Activated CD4-positive, alpha-beta memory T cell treated with anti-CD3 and anti-CD28 coated beads, Interleukin-2, amount 10 ng/mL, durations not matched to agents 7 days and 5 days (primary cell): Measurements from ENCODE around the gene NAV1. TPM values are rescaled to one million over a fixed set of nuclear protein-coding genes. Genes with fewer than 3 reads are reported as not detected.
A peak's percentile ranks its signal among the peaks of the same experiment; 100 is the strongest.

Source experiments
- CTCF ChIA-PET: fragments of 350-600 bp; sonication (Branson Sonifier 250); formaldehyde crosslinking; loops from one replicate; lab custom pipeline; 2021; ENCODE audit warnings: antibody characterized with exemption, inconsistent platforms; lab: Charles Lee
- POLR2A ChIA-PET: fragments of 350-600 bp; sonication (Branson Sonifier 250); formaldehyde crosslinking; loops from one replicate; lab custom pipeline; 2021; ENCODE audit warnings: antibody characterized with exemption; lab: Charles Lee
- DNase-seq: peaks from one replicate; pipeline ENCODE4 v3.0.0-alpha.2; 2020
- H3K27ac Mint-ChIP-seq: one replicate; pipeline ENCODE4 v1.8.0; 2021; ENCODE audit warnings: mild to moderate bottlenecking, mixed read lengths
- H3K27me3 Mint-ChIP-seq: one replicate; pipeline ENCODE4 v1.8.0; 2021; ENCODE audit warnings: mixed read lengths
- H3K36me3 Mint-ChIP-seq: one replicate; pipeline ENCODE4 v1.8.0; 2021; ENCODE audit warnings: low read depth, mixed read lengths
- H3K4me1 Mint-ChIP-seq: one replicate; pipeline ENCODE4 v1.8.0; 2021; ENCODE audit warnings: mixed read lengths
- H3K4me3 Mint-ChIP-seq: one replicate; pipeline ENCODE4 v1.8.0; 2021; ENCODE audit warnings: mild to moderate bottlenecking, mixed read lengths
- H3K9me3 Mint-ChIP-seq: one replicate; pipeline ENCODE4 v1.8.0; 2021; ENCODE audit warnings: mixed read lengths
- total RNA-seq, 2 experiments: library from RNA; stranded (reverse); gene quantifications; one replicate each; pipeline ENCODE4 v1.2.3, GENCODE V29; 2021

The NAV1 gene
- total RNA-seq, 2 experiments from 2014 or later, result 2.8 to 3.0 TPM

- Mint-ChIP-seq H3K4me1 (peaks cover 10% of the 10 kb centered on the region), H3K9me3 (no peaks in the 10 kb centered on the region), H3K4me3 (no peak overlapping the region), H3K27ac (no peak overlapping the region), H3K27me3 (peaks cover 30% of the 10 kb centered on the region), H3K36me3 (peaks cover 5% of the 10 kb centered on the region)
- ChIA-PET CTCF (interaction anchor here (0.8 to 1.7 kb wide), 4 partner anchors 15 to 465 kb away, joined by 3 to 4 read pairs (median 4); no protein-coding TSS in a partner anchor), POLR2A (interaction anchor here (0.8 kb wide), 1 partner anchor 27 kb away, joined by 3 read pairs; the partner anchor contains the start of gene CSRP1)
- no peak for DNase-seq
Observed at GRCh38 chr1:201533836-201534235, 5.1 kb upstream of the NAV1 start.

- peaks cover 5% of the 10 kb centered on the region for H3K36me3 Mint-ChIP-seq
- H3K27me3 Mint-ChIP-seq, result peaks cover 39% of the 10 kb centered on the region
- H3K4me1 Mint-ChIP-seq, result peaks cover 17% of the 10 kb centered on the region
- no peak overlapping the region for H3K4me3 Mint-ChIP-seq
- H3K9me3 Mint-ChIP-seq, result no peaks in the 10 kb centered on the region
- POLR2A ChIA-PET, result interaction anchor here (0.9 kb wide), 1 partner anchor 13 kb away, joined by 3 read pairs; no protein-coding TSS in a partner anchor
- no peak for DNase-seq
- CTCF ChIA-PET, result interaction anchor here (1.3 to 1.7 kb wide), 3 partner anchors 22 to 464 kb away, joined by 4 to 6 read pairs (median 4); no protein-coding TSS in a partner anchor
- no peak overlapping the region for H3K27ac Mint-ChIP-seq
Observed at GRCh38 chr1:201535046-201535918, 3.6 kb upstream of the NAV1 start.

DNA sequence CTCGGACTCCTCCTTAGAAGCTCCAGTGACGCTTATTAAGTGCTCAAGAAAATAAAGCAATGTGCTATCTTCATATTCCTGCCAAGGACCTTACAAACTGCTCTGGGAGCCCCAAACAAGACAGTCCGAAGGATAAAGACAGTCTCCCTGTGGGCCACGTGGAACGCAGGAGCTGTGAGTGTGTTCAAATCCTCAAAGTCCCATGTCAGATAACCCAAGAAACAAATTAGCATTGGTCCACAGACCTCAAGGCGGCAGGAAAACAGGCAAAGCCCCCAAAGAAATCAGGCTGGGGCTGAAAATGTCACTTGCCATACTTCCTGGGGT, 3.0 kb upstream of the NAV1 start:
- no peaks in the 10 kb centered on the region for H3K9me3 Mint-ChIP-seq
- H3K27ac Mint-ChIP-seq, result no peak overlapping the region
- H3K36me3 Mint-ChIP-seq, result peaks cover 5% of the 10 kb centered on the region
- peaks cover 45% of the 10 kb centered on the region for H3K27me3 Mint-ChIP-seq
- H3K4me1 Mint-ChIP-seq, result peaks cover 17% of the 10 kb centered on the region
- no peak for DNase-seq
- no peak overlapping the region for H3K4me3 Mint-ChIP-seq
- ChIA-PET CTCF (interaction anchor here (1.2 to 1.4 kb wide), 2 partner anchors 23 kb away, joined by 3 to 6 read pairs; no protein-coding TSS in a partner anchor), POLR2A (interaction anchor here (0.9 kb wide), 1 partner anchor 12 kb away, joined by 3 read pairs; no protein-coding TSS in a partner anchor)

GRCh38 chr1:201536558-201536957, 2.4 kb upstream of the NAV1 start:
- H3K27ac Mint-ChIP-seq, result no peak overlapping the region
- POLR2A ChIA-PET, result no interaction called here

DNA sequence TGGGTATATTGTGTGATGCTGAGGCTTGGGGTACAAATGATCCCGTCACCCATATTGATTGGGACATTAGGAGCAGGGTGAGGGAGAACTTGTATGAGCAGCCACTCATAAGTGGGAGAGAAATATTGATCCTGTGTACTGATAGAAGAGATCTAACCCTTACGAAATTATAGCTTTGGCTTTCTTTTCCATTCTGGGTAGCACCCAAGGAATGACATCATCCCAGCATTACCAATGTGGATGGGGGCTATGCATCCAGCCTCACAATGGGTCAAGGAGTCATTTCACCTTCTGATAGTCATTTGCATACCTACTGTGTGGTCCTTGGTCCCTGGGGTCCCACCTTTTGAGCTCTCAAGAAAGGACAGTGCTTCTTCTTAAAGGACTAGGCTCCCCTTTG, 1.9 kb upstream of the NAV1 start:
- Mint-ChIP-seq H3K4me1 (peaks cover 17% of the 10 kb centered on the region), H3K36me3 (peaks cover 5% of the 10 kb centered on the region), H3K4me3 (no peak overlapping the region), H3K27ac (no peak overlapping the region), H3K27me3 (peaks cover 55% of the 10 kb centered on the region), H3K9me3 (no peaks in the 10 kb centered on the region)
- CTCF ChIA-PET, result interaction anchor here (0.7 to 1.2 kb wide), 3 partner anchors 22 to 55 kb away, joined by 3 to 4 read pairs (median 3); no protein-coding TSS in a partner anchor
- POLR2A ChIA-PET, result no interaction called here
- no peak for DNase-seq

More at GRCh38 chr1:201536558-201536957, 2.4 kb upstream of the NAV1 start:
- peaks cover 5% of the 10 kb centered on the region for H3K36me3 Mint-ChIP-seq
- CTCF ChIA-PET, result interaction anchor here (1.2 kb wide), 1 partner anchor 24 kb away, joined by 3 read pairs; no protein-coding TSS in a partner anchor
- no peak overlapping the region for H3K4me3 Mint-ChIP-seq
- no peaks in the 10 kb centered on the region for H3K9me3 Mint-ChIP-seq
- H3K27me3 Mint-ChIP-seq, result peaks cover 50% of the 10 kb centered on the region
- DNase-seq, result no peak
- peaks cover 17% of the 10 kb centered on the region for H3K4me1 Mint-ChIP-seq

DNA sequence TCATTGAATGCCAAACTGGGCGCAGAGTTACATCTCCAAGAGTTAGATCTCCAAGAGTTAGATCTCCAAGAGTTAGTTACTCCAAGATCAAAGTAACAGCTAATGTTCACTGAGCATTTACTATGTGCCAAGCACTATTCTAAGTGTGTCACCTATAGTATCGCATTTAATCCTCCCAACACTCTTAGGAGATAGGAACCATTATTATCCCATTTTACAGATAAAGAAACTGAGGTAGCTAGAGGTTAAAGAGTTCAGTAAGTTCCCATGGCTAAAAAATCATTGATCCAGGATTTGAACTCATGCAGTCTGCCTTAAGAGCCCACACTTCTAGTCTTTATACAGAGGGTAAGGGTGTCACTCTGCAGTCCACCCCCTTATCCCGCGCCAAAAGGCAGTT, 1.5 kb upstream of the NAV1 start:
- ChIA-PET POLR2A (no interaction called here), CTCF (interaction anchor here (0.7 to 1.2 kb wide), 2 partner anchors 23 to 56 kb away, joined by 3 to 4 read pairs; no protein-coding TSS in a partner anchor)
- Mint-ChIP-seq H3K27ac (no peak overlapping the region), H3K36me3 (peaks cover 4% of the 10 kb centered on the region), H3K4me3 (no peak overlapping the region), H3K27me3 (peaks cover 59% of the 10 kb centered on the region), H3K4me1 (peaks cover 17% of the 10 kb centered on the region), H3K9me3 (no peaks in the 10 kb centered on the region)
- DNase-seq, result no peak

DNA sequence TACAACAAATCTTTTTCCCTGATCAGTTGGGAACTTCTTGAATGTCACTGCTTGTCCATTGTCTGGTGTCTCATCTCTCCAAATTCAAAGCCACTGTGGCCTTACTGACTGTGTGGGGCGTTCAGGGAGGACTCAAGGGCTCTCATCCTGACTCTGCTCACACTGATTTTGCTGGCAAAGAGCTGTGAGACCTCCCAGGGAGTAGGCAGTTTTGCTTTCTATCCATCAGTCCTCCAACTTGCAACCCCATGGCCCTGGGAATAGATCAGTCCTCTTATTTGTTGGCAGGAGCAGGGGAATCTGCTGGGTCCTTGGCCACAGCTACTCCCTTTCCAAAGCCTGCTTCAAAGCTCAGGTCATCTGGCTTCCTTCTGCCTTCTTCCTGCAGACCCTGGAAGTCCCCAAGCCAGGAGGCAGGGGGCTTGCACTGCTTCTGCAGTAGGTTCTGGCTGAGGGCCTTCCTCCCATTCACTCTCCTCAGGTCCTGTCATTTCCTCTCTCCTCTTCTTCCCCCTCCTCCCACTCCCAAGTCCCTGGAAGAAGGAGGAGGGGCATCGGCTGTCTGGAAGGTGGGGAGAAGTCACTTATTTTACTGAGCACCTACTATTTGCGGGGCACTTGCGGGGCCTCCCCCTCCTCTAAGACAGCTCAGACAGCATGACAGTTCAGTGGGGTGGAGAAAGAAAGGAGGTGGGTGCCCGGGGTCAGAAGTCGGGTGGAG, 876 bp upstream of the NAV1 start:
- H3K27ac Mint-ChIP-seq, result no peak overlapping the region
- no peaks in the 10 kb centered on the region for H3K36me3 Mint-ChIP-seq
- peak overlapping the region; percentile 35 for H3K4me3 Mint-ChIP-seq
- ChIA-PET CTCF (interaction anchor here (1.2 kb wide), 1 partner anchor 56 kb away, joined by 3 read pairs; no protein-coding TSS in a partner anchor), POLR2A (interaction anchor here (0.8 kb wide), 1 partner anchor 10 kb away, joined by 4 read pairs; no protein-coding TSS in a partner anchor)
- DNase-seq, result no peak
- peaks cover 17% of the 10 kb centered on the region for H3K4me1 Mint-ChIP-seq
- no peaks in the 10 kb centered on the region for H3K9me3 Mint-ChIP-seq
- peaks cover 63% of the 10 kb centered on the region for H3K27me3 Mint-ChIP-seq

DNA sequence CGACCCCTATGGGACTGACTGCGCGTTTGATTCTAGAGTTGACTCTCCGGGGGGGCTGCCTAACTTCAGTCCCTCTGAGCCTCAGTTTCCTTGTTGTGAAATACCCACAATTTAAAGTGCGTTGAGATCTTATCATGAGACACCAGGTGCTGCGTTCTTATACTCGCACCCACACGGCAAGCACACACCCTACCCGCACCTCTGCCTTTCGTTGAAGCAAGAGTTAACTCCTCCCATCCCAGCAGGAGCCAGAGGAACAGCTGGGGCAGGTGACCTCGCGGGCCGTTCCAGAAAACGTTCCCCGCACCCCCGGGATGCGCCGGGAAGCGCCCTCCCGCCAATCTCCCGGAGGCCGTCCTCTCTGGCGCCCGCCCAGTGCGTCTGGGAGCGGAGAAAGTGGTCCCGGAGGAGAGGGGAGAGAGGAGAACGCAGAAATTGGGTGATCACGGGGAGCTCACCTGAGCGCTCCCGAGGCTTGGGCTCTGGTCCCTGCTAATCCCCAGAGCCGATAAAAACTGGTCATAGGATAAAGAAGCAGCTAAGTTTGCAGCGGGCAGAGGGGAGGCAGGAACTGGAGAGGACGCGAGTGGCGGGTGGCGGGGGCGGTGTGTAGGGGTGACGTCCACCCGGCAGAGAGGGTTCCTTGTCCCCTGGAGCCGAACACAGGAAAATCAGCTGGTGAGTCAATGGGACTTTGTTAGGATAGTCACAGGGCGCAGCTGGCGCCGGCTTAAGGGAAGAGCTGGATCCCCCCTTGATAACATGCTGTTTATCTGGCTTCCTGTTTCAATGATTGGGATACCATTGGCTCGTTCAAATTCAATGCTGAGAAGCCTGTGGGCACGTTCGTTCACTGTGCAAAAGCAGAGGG, 869 bp downstream of the NAV1 start:
- Mint-ChIP-seq H3K27ac (no peak overlapping the region), H3K27me3 (peaks cover 73% of the 10 kb centered on the region), H3K4me3 (peak overlapping the region; percentile 33), H3K9me3 (no peaks in the 10 kb centered on the region), H3K4me1 (peaks cover 17% of the 10 kb centered on the region), H3K36me3 (no peaks in the 10 kb centered on the region)
- POLR2A ChIA-PET, result no interaction called here
- CTCF ChIA-PET, result interaction anchor here (1.0 to 2.0 kb wide), 3 partner anchors 15 to 91 kb away, joined by 3 to 6 read pairs (median 4); no protein-coding TSS in a partner anchor
- no peak for DNase-seq

GRCh38 chr1:201540846-201541735, 2.2 kb downstream of the NAV1 start:
- Mint-ChIP-seq H3K27ac (no peak overlapping the region), H3K27me3 (peaks cover 71% of the 10 kb centered on the region), H3K9me3 (no peaks in the 10 kb centered on the region), H3K4me3 (no peak overlapping the region), H3K4me1 (peaks cover 14% of the 10 kb centered on the region), H3K36me3 (no peaks in the 10 kb centered on the region)
- no peak for DNase-seq
- ChIA-PET POLR2A (no interaction called here), CTCF (interaction anchor here (0.6 kb wide), 1 partner anchor 66 kb away, joined by 3 read pairs; no protein-coding TSS in a partner anchor)

- Mint-ChIP-seq H3K4me1 (peaks cover 14% of the 10 kb centered on the region), H3K36me3 (no peaks in the 10 kb centered on the region), H3K27me3 (peaks cover 58% of the 10 kb centered on the region), H3K4me3 (no peak overlapping the region), H3K9me3 (no peaks in the 10 kb centered on the region), H3K27ac (no peak overlapping the region)
- DNase-seq, result no peak
- POLR2A ChIA-PET, result no interaction called here
- CTCF ChIA-PET, result no interaction called here
Observed at GRCh38 chr1:201542309-201543035, 3.5 kb downstream of the NAV1 start.
